ENCODE data around the gene BICDL2. TPM values are rescaled to one million over a fixed set of nuclear protein-coding genes. Genes with fewer than 3 reads are reported as not detected.

Gene BICDL2
- polyA plus RNA-seq, 1 donor = 14.0 TPM

GRCh38 chr16:3035289-3035971 lies 1.3 kb downstream of the BICDL2 start:
- Histone ChIP-seq H3K9me3 (ENCODE audit: control insufficient read depth, low read depth, low read length) (peaks cover 3% of the 10 kb centered on the region), H3K36me3 (ENCODE audit: control insufficient read depth, insufficient read depth, low read length) (no peaks in the 10 kb centered on the region), H3K27me3 (ENCODE audit: control insufficient read depth, insufficient read depth, low read length) (peaks cover 47% of the 10 kb centered on the region), H3K4me3 (ENCODE audit: low read length) (peak overlapping the region; percentile 59), H3K27ac (ENCODE audit: low read length) (no peak overlapping the region), H3K4me1 (ENCODE audit: control insufficient read depth, insufficient read depth, low read length) (peaks cover 20% of the 10 kb centered on the region)
- WGBS (ENCODE audit: insufficient coverage, low lambda C conversion rate) = no CpG with 5 or more reads among the region's 19 CpGs
- DNase-seq = no peak

- peak in 1 of 2 donors; percentile 34 for DNase-seq
- peaks cover 2% of the 10 kb centered on the region for H3K36me3 ChIP-seq (ENCODE audit: control insufficient read depth, insufficient read depth, low read length)
- peaks cover 15% of the 10 kb centered on the region for H3K4me1 ChIP-seq (ENCODE audit: control insufficient read depth, insufficient read depth, low read length)
- no peak overlapping the region for H3K4me3 ChIP-seq (ENCODE audit: low read length)
- no peak overlapping the region for H3K27ac ChIP-seq (ENCODE audit: low read length)
- 20% methylated on average over 1 of the region's 7 CpGs for WGBS (ENCODE audit: insufficient coverage, low lambda C conversion rate)
- H3K9me3 ChIP-seq (ENCODE audit: control insufficient read depth, low read depth, low read length) = peaks cover 3% of the 10 kb centered on the region
- H3K27me3 ChIP-seq (ENCODE audit: control insufficient read depth, insufficient read depth, low read length) = peaks cover 60% of the 10 kb centered on the region
Measured at GRCh38 chr16:3032624-3033023, 4.1 kb downstream of the BICDL2 start.

GRCh38 chr16:3030222-3031212 lies 6.2 kb downstream of the BICDL2 start:
- no peak overlapping the region for H3K4me3 ChIP-seq (ENCODE audit: low read length)
- H3K27ac ChIP-seq (ENCODE audit: low read length) = no peak overlapping the region
- peaks cover 12% of the 10 kb centered on the region for H3K4me1 ChIP-seq (ENCODE audit: control insufficient read depth, insufficient read depth, low read length)
- peaks cover 23% of the 10 kb centered on the region for H3K36me3 ChIP-seq (ENCODE audit: control insufficient read depth, insufficient read depth, low read length)
- H3K27me3 ChIP-seq (ENCODE audit: control insufficient read depth, insufficient read depth, low read length) = peaks cover 40% of the 10 kb centered on the region
- H3K9me3 ChIP-seq (ENCODE audit: control insufficient read depth, low read depth, low read length) = peaks cover 6% of the 10 kb centered on the region
- WGBS (ENCODE audit: insufficient coverage, low lambda C conversion rate) = no CpG with 5 or more reads among the region's 33 CpGs
- no peak for DNase-seq

- peaks cover 24% of the 10 kb centered on the region for H3K36me3 ChIP-seq (ENCODE audit: control insufficient read depth, insufficient read depth, low read length)
- peak in 1 of 2 donors; percentile 45 for DNase-seq
- H3K9me3 ChIP-seq (ENCODE audit: control insufficient read depth, low read depth, low read length) = peaks cover 6% of the 10 kb centered on the region
- H3K4me3 ChIP-seq (ENCODE audit: low read length) = no peak overlapping the region
- H3K27ac ChIP-seq (ENCODE audit: low read length) = no peak overlapping the region
- H3K4me1 ChIP-seq (ENCODE audit: control insufficient read depth, insufficient read depth, low read length) = peaks cover 15% of the 10 kb centered on the region
- WGBS (ENCODE audit: insufficient coverage, low lambda C conversion rate) = no CpG with 5 or more reads among the region's 59 CpGs
- H3K27me3 ChIP-seq (ENCODE audit: control insufficient read depth, insufficient read depth, low read length) = peaks cover 34% of the 10 kb centered on the region
Measured at GRCh38 chr16:3029491-3030221, 7.1 kb downstream of the BICDL2 start.

GRCh38 chr16:3028716-3029319 lies 7.9 kb downstream of the BICDL2 start:
- H3K4me3 ChIP-seq (ENCODE audit: low read length) = no peak overlapping the region
- no CpG with 5 or more reads among the region's 15 CpGs for WGBS (ENCODE audit: insufficient coverage, low lambda C conversion rate)
- H3K4me1 ChIP-seq (ENCODE audit: control insufficient read depth, insufficient read depth, low read length) = peaks cover 15% of the 10 kb centered on the region
- no peak overlapping the region for H3K27ac ChIP-seq (ENCODE audit: low read length)
- peaks cover 24% of the 10 kb centered on the region for H3K36me3 ChIP-seq (ENCODE audit: control insufficient read depth, insufficient read depth, low read length)
- no peak for DNase-seq
- peaks cover 6% of the 10 kb centered on the region for H3K9me3 ChIP-seq (ENCODE audit: control insufficient read depth, low read depth, low read length)
- peaks cover 32% of the 10 kb centered on the region for H3K27me3 ChIP-seq (ENCODE audit: control insufficient read depth, insufficient read depth, low read length)

DNA sequence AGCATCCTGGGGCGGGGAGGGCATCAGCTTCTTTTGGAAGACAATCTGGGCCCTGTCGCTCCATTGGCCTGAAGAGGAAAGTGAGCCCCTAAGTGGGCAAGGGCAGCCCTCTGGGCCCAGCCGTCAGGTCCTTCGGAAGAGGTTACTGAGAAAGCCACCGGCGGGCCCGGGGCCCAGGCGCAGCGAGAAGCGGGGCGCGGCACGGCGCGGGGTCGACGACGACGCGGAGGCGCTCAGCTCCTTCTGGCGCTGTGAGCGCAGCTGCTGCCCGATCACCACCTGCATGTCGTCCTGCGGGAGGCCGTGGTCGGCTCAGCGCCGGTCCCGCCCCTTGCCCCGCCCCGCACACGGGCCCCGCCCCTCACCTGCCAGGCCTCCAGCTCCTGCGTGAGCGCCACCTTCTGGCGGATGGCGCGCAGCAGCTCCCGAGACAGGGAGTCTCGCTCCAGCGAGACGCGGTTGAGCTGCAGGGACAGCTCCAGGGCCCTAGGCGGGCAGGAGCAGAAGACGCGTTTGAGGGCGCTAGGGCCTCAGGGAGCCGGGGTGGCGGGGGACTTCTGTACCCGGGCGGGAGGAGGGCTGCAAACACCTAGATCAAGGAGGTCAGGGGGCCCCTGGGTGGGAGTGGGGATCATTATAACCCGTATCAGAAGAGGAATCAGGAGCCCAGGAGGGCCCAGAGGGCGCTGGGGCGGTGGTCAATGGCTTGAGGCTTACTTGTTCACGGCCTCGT lies 8.6 kb downstream of the BICDL2 start:
- no CpG with 5 or more reads among the region's 58 CpGs for WGBS (ENCODE audit: insufficient coverage, low lambda C conversion rate)

DNA sequence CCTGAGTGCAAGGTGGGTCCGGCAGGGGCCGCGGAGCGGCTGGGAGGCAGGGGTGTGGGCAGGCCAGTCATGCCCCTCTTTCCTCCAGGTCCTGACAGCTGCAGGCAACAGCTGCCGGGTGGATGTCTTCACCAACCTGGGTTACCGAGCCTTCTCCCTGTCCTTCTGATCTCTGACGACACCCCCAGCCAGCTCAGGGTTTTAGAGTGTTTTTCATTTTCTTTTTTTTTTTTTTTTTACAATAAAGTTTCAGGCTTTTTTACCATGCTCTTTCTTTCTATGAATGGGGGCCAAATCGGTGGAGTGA lies 9.3 kb downstream of the BICDL2 start:
- H3K4me1 ChIP-seq (ENCODE audit: control insufficient read depth, insufficient read depth, low read length) = peaks cover 25% of the 10 kb centered on the region
- no CpG with 5 or more reads among the region's 8 CpGs for WGBS (ENCODE audit: insufficient coverage, low lambda C conversion rate)
- no peak overlapping the region for H3K4me3 ChIP-seq (ENCODE audit: low read length)
- H3K36me3 ChIP-seq (ENCODE audit: control insufficient read depth, insufficient read depth, low read length) = peaks cover 27% of the 10 kb centered on the region
- H3K9me3 ChIP-seq (ENCODE audit: control insufficient read depth, low read depth, low read length) = peaks cover 6% of the 10 kb centered on the region
- DNase-seq = no peak
- H3K27ac ChIP-seq (ENCODE audit: low read length) = no peak overlapping the region
- peaks cover 30% of the 10 kb centered on the region for H3K27me3 ChIP-seq (ENCODE audit: control insufficient read depth, insufficient read depth, low read length)

More for the DNA sequence above, 8.6 kb downstream of the BICDL2 start:
- Histone ChIP-seq H3K36me3 (ENCODE audit: control insufficient read depth, insufficient read depth, low read length) (peaks cover 24% of the 10 kb centered on the region), H3K9me3 (ENCODE audit: control insufficient read depth, low read depth, low read length) (peaks cover 6% of the 10 kb centered on the region), H3K4me1 (ENCODE audit: control insufficient read depth, insufficient read depth, low read length) (peaks cover 18% of the 10 kb centered on the region), H3K27ac (ENCODE audit: low read length) (peak overlapping the region; percentile 35), H3K4me3 (ENCODE audit: low read length) (no peak overlapping the region), H3K27me3 (ENCODE audit: control insufficient read depth, insufficient read depth, low read length) (peaks cover 32% of the 10 kb centered on the region)
- DNase-seq = peak; percentile 86 to 88

GRCh38 chr16:3026609-3027488 lies 9.9 kb downstream of the BICDL2 start:
- WGBS (ENCODE audit: insufficient coverage, low lambda C conversion rate) = no CpG with 5 or more reads among the region's 24 CpGs
- Histone ChIP-seq H3K27ac (ENCODE audit: low read length) (no peak overlapping the region), H3K4me3 (ENCODE audit: low read length) (no peak overlapping the region), H3K36me3 (ENCODE audit: control insufficient read depth, insufficient read depth, low read length) (peaks cover 27% of the 10 kb centered on the region), H3K4me1 (ENCODE audit: control insufficient read depth, insufficient read depth, low read length) (peaks cover 29% of the 10 kb centered on the region), H3K27me3 (ENCODE audit: control insufficient read depth, insufficient read depth, low read length) (peaks cover 26% of the 10 kb centered on the region), H3K9me3 (ENCODE audit: control insufficient read depth, low read depth, low read length) (peaks cover 6% of the 10 kb centered on the region)
- DNase-seq = peak in 1 of 2 donors; percentile 3

DNA sequence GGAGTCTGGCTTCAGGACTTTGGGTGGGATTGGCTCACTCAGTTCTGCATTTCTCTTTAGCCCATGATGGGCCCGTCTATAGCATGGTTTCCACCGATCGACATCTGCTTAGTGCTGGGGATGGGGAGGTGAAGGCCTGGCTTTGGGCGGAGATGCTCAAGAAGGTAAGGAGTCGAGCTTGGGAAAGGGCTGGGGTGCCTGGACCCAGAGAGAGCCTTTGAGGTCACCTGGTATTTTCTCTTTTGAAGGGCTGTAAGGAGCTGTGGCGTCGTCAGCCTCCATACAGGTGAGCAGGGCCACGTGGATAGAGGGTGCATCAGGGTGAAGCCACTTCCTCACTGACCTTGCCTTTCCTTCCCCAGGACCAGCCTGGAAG lies 10.8 kb downstream of the BICDL2 start:
- Histone ChIP-seq H3K4me3 (ENCODE audit: low read length) (no peak overlapping the region), H3K27me3 (ENCODE audit: control insufficient read depth, insufficient read depth, low read length) (peaks cover 25% of the 10 kb centered on the region), H3K27ac (ENCODE audit: low read length) (no peak overlapping the region), H3K36me3 (ENCODE audit: control insufficient read depth, insufficient read depth, low read length) (peaks cover 27% of the 10 kb centered on the region), H3K9me3 (ENCODE audit: control insufficient read depth, low read depth, low read length) (peaks cover 6% of the 10 kb centered on the region), H3K4me1 (ENCODE audit: control insufficient read depth, insufficient read depth, low read length) (peaks cover 34% of the 10 kb centered on the region)
- no peak for DNase-seq
- no CpG with 5 or more reads among the region's 8 CpGs for WGBS (ENCODE audit: insufficient coverage, low lambda C conversion rate)
